Gastroesophageal sphincter (tissue), 4 donors: Measurements from ENCODE around the gene KCNMA1. TPM values are rescaled to one million over a fixed set of nuclear protein-coding genes. Genes with fewer than 3 reads are reported as not detected.

Source experiments
- ATAC-seq: fragments of 150-250 bp; one replicate; pipeline ENCODE4 v1.9.1; 2016; ENCODE audit warnings: mild to moderate bottlenecking, moderate library complexity
- H3K27ac ChIP-seq, 4 donors: fragments of 200-600 bp; sonication (generic) in 3 of 4; 1 replicate in 3 of 4; 2 replicates in 1 of 4; pipeline ENCODE4 v1.5.1; 2016 to 2019
- H3K27me3 ChIP-seq: fragments of 200-600 bp; sonication (generic); one replicate; pipeline ENCODE4 v1.5.1; 2019
- H3K36me3 ChIP-seq, 2 donors: fragments of 200-600 bp; sonication (generic); one replicate each; pipeline ENCODE4 v1.5.1; 2019; ENCODE audit warnings: control low read depth in 1 of 2
- H3K4me1 ChIP-seq, 3 donors: fragments of 200-600 bp; sonication (generic); 1 replicate in 2 of 3; 2 replicates in 1 of 3; pipeline ENCODE4 v1.5.1; 2016 to 2019; ENCODE audit warnings: control low read depth in 2 of 3
- H3K4me3 ChIP-seq, 2 donors: fragments of 200-600 bp; sonication (generic); one replicate each; pipeline ENCODE4 v1.5.1; 2019; ENCODE audit warnings: mild to moderate bottlenecking in 1 of 2, moderate library complexity in 1 of 2
- H3K9me3 ChIP-seq, 3 donors: fragments of 200-600 bp; sonication (generic); one replicate each; pipeline ENCODE4 v1.5.1; 2017 to 2019; ENCODE audit warnings: control low read depth in 2 of 3
- EP300 ChIP-seq: sonication (generic); formaldehyde crosslinking; IDR thresholded peaks from one replicate; pipeline ENCODE4 v1.6.1; 2017; ENCODE audit warnings: antibody characterized with exemption, mild to moderate bottlenecking
- POLR2A ChIP-seq, 2 donors: fragments of 450-650 bp; IDR thresholded peaks; one replicate each; pipeline ENCODE4 v1.6.1; 2017; ENCODE audit warnings: antibody characterized with exemption in 2 of 2, mild to moderate bottlenecking in 2 of 2, moderate library complexity in 1 of 2
- POLR2AphosphoS5 ChIP-seq: sonication (generic); formaldehyde crosslinking; IDR thresholded peaks from one replicate; pipeline ENCODE4 v1.6.1; 2017; ENCODE audit warnings: antibody characterized with exemption
- WGBS, 2 donors: methylation state at CpG; one replicate each; pipeline ENCODE4 v1.1.5; 2018; ENCODE audit warnings: low coverage in 1 of 2; 5-methylcytosine and 5-hydroxymethylcytosine counted together
- total RNA-seq, 4 donors: library from RNA; depleted of rRNA; stranded (reverse); fragments of >200 nt; gene quantifications; one replicate each; pipeline ENCODE4 v1.1.0, GENCODE V29; 2016
- TF ChIP-seq, protein P1 (sequence below), 4 experiments: fragments of 200-600 bp in 2 of 4; fragments of 450-650 bp in 2 of 4; sonication (generic) in 1 of 4; IDR thresholded peaks; one replicate each; pipeline ENCODE4 v1.5.1; 2017 to 2019; ENCODE audit warnings: antibody characterized with exemption in 4 of 4, mild to moderate bottlenecking in 2 of 4, moderate library complexity in 2 of 4

The KCNMA1 gene
- total RNA-seq, 4 donors from 2014 or later: 168 to 389 (median 323) TPM

DNA sequence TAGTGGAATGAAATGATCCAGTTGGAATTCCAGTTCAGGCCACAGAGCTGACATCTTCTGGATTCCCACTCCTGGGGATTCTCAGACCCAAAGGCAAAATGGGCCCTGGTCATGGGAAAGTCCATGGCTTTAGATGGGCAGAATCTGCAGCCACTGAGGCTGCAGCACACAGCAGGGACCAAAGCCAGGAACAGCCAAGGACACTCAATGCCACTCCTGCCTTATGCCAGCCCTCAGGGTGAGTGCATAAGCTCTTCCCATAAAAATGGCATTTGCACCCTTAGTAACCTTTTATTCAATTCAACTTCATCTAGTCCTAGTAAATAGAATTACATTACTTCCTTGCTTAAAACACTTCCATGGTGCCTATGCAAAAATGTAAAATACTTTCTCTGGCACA is 274.4 kb downstream of the KCNMA1 start:
- no peak for ATAC-seq
- H3K4me1 ChIP-seq: peaks cover 0 to 36% (median 2%) of the 10 kb centered on the region in 3 donors
- no peak overlapping the region for H3K4me3 ChIP-seq
- H3K27me3 ChIP-seq: no peaks in the 10 kb centered on the region
- H3K36me3 ChIP-seq: no peaks in the 10 kb centered on the region
- no peak overlapping the region for H3K27ac ChIP-seq
- TF ChIP-seq EP300 (no peak), POLR2AphosphoS5 (no peak)
- TF ChIP-seq, protein P1, sequence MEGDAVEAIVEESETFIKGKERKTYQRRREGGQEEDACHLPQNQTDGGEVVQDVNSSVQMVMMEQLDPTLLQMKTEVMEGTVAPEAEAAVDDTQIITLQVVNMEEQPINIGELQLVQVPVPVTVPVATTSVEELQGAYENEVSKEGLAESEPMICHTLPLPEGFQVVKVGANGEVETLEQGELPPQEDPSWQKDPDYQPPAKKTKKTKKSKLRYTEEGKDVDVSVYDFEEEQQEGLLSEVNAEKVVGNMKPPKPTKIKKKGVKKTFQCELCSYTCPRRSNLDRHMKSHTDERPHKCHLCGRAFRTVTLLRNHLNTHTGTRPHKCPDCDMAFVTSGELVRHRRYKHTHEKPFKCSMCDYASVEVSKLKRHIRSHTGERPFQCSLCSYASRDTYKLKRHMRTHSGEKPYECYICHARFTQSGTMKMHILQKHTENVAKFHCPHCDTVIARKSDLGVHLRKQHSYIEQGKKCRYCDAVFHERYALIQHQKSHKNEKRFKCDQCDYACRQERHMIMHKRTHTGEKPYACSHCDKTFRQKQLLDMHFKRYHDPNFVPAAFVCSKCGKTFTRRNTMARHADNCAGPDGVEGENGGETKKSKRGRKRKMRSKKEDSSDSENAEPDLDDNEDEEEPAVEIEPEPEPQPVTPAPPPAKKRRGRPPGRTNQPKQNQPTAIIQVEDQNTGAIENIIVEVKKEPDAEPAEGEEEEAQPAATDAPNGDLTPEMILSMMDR (IDR thresholded peaks at IDR 0.05): no peak
- peaks cover 0 to 3% (median 0%) of the 10 kb centered on the region in 3 donors for H3K9me3 ChIP-seq

DNA sequence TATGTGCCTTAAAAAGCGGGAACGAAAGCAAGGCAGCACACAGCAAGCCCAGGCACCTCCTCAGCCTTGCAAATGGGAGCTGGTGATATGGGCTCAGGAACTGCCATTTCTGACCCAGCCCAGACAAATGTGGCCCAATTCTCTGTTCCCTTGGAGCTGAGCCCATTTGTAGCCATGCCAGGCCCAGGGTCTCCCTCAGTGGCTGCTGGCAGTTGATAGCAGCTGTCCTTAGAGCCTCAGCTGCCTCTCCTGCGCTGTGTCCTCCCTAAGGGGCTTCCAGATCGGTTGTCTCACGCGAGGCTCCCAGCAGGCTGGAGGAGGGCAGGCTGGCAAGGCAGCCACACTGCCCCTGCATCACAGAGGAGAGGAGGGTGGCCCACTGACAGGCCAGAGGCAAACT is 275.8 kb downstream of the KCNMA1 start:
- no peak for TF ChIP-seq POLR2A (IDR thresholded peaks at IDR 0.05)
- no peak for TF ChIP-seq POLR2AphosphoS5
- TF ChIP-seq, protein P1 (IDR thresholded peaks at IDR 0.05): no peak
- TF ChIP-seq EP300: no peak

DNA sequence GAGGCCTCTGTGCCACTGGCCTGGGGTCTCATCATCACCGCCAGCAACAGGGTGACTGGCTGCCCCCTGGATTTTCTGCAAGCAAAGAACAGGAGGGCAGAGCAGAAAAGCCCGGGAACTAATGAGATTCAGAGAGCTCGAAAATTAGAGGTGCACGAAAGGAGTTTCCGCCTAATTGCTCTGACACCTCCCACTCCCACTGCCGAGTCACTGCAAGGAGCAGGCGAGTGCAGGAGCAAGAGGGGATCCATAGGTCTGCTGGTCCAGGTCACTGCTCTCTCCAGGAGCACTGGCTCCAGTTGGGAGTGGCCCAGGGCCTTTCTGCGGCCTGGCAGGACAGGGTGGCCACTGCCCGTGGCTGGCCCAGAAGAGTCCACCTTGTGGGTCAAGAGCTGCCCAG is 276.2 kb downstream of the KCNMA1 start:
- no peak for TF ChIP-seq POLR2AphosphoS5
- TF ChIP-seq, protein P1 (IDR thresholded peaks at IDR 0.05): no peak
- no peak for TF ChIP-seq POLR2A (IDR thresholded peaks at IDR 0.05)
- TF ChIP-seq EP300: no peak
- ATAC-seq: no peak

More for the DNA sequence above, 275.8 kb downstream of the KCNMA1 start:
- H3K27me3 ChIP-seq: no peaks in the 10 kb centered on the region
- no peaks in the 10 kb centered on the region for H3K9me3 ChIP-seq
- no peak overlapping the region for H3K4me3 ChIP-seq
- ATAC-seq: no peak
- H3K27ac ChIP-seq: peak overlapping the region in 1 of 4 donors; percentile 15
- peaks cover 2 to 48% (median 3%) of the 10 kb centered on the region in 3 donors for H3K4me1 ChIP-seq
- WGBS, 2 donors: no CpG with 5 or more reads among the region's 6 CpGs
- no peaks in the 10 kb centered on the region for H3K36me3 ChIP-seq

DNA sequence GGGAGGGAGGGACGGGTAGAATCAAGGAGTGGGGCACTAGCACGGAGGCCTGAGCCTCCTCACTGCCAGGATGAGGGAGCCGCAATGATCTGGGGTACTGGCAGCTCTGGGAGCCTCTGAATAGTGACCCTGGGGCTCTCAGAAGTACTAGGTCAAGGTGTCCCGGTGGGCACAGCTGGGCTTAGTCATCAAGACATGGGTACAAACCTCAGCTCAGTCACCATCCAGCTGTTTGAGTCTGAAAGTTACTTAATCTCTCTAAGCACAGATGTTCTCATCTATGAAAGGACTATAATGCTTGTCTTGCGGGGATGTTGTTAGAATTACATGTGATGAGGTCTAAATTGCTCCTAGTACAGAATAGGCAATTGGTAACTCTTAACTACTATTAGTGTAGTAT is 276.8 kb downstream of the KCNMA1 start:
- TF ChIP-seq POLR2A (IDR thresholded peaks at IDR 0.05) (no peak), POLR2AphosphoS5 (no peak), EP300 (no peak)
- TF ChIP-seq, protein P1 (IDR thresholded peaks at IDR 0.05): no peak
- Histone ChIP-seq H3K36me3 (no peaks in the 10 kb centered on the region), H3K9me3 (no peaks in the 10 kb centered on the region), H3K27me3 (no peaks in the 10 kb centered on the region), H3K27ac (no peak overlapping the region), H3K4me3 (no peak overlapping the region), H3K4me1 (peaks cover 2 to 48% (median 3%) of the 10 kb centered on the region in 3 donors)
- WGBS, 2 donors: 96 to 100% methylated on average over 1 to 5 of the region's 5 CpGs
- no peak for ATAC-seq

More for the DNA sequence above, 276.2 kb downstream of the KCNMA1 start:
- peak overlapping the region in 1 of 4 donors; percentile 15 for H3K27ac ChIP-seq
- no peaks in the 10 kb centered on the region for H3K36me3 ChIP-seq
- no peaks in the 10 kb centered on the region for H3K9me3 ChIP-seq
- no peaks in the 10 kb centered on the region for H3K27me3 ChIP-seq
- WGBS, 2 donors: 80 to 100% methylated on average over 1 of the region's 9 CpGs
- no peak overlapping the region for H3K4me3 ChIP-seq
- peaks cover 2 to 48% (median 3%) of the 10 kb centered on the region in 3 donors for H3K4me1 ChIP-seq

DNA sequence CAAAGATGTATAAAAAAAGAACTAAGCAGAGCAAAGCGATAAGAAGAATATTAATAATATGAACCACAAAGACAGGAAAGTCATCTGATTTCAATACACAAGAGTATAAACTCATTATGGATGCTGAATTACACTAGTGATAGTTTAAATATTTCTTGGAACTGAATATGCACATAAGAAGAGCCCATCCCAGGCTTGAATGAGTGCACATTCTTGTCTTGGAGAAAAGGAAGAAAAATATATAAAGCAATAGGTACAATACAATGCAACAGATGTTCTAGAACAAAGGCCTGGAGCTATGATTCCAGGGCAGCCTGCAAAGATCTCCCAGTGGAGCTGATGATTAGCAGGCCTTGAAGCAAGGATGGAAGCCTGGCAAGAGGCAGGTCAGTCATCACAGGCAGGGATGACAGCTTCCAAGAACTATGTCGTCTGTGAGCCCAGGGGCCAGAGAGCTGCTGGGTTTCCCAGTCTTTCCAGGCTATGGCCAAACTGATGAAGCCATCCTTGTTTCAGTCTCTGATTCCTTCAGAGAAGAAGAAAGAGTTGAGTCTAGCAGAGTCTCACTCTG is 277.6 kb downstream of the KCNMA1 start:
- TF ChIP-seq POLR2AphosphoS5 (no peak), POLR2A (IDR thresholded peaks at IDR 0.05) (no peak), EP300 (no peak)
- TF ChIP-seq, protein P1 (IDR thresholded peaks at IDR 0.05): no peak
- Histone ChIP-seq H3K27me3 (no peaks in the 10 kb centered on the region), H3K9me3 (no peaks in the 10 kb centered on the region), H3K4me3 (no peak overlapping the region), H3K4me1 (peaks cover 1 to 41% (median 3%) of the 10 kb centered on the region in 3 donors), H3K36me3 (no peaks in the 10 kb centered on the region), H3K27ac (no peak overlapping the region)
- ATAC-seq: no peak
- WGBS, 2 donors: 50% methylated on average over 2 of the region's 2 CpGs; no CpG with 5 or more reads in 1 of the 2 donors
